CD4-positive, alpha-beta T cell (primary cell): ENCODE measurements around the gene ANKS1B. TPM values are rescaled to one million over a fixed set of nuclear protein-coding genes. Genes with fewer than 3 reads are reported as not detected.

Source experiments
- ATAC-seq: fragments of 200-7000 bp; cut with Tn5 transposase; one replicate; pipeline ENCODE4 v1.10.0; 2022; ENCODE audit warnings: mild to moderate bottlenecking; ENCODE audit not compliant: poor library complexity
- CTCF ChIA-PET: fragments of 350-600 bp; sonication (Branson Sonifier 250); formaldehyde crosslinking; loops from one replicate; lab custom pipeline; 2021; ENCODE audit warnings: antibody characterized with exemption, inconsistent platforms; lab: Charles Lee
- POLR2A ChIA-PET: fragments of 350-600 bp; sonication (Branson Sonifier 250); formaldehyde crosslinking; loops from one replicate; lab custom pipeline; 2021; ENCODE audit warnings: antibody characterized with exemption, inconsistent platforms; lab: Charles Lee
- DNase-seq, 14 experiments: peaks; one replicate each; pipeline ENCODE4 v3.0.0-alpha.2; 2013 to 2020; ENCODE audit warnings: mixed read lengths in 2 of 14
- H3K27ac ChIP-seq, 2 donors: one replicate each; pipeline versions ENCODE4 v1.5.1 to v1.7.0; 2013; ENCODE audit warnings: low read length in 2 of 2, low read depth in 1 of 2, mild to moderate bottlenecking in 1 of 2
- H3K27me3 ChIP-seq, 2 experiments: 1 replicate in 1 of 2; 2 replicates in 1 of 2; pipeline versions ENCODE4 v1.6.1 to v1.7.0; 2013; ENCODE audit warnings: low read length in 2 of 2, control low read depth in 1 of 2, mild to moderate bottlenecking in 1 of 2, moderate library complexity in 1 of 2; ENCODE audit not compliant: insufficient read depth in 2 of 2, control insufficient read depth in 1 of 2
- H3K36me3 ChIP-seq: one replicate; pipeline ENCODE4 v1.6.1; 2013; ENCODE audit warnings: low read length, control low read depth; ENCODE audit not compliant: insufficient read depth
- H3K4me1 ChIP-seq: one replicate; pipeline ENCODE4 v1.6.1; 2013; ENCODE audit warnings: low read length, control low read depth; ENCODE audit not compliant: insufficient read depth
- H3K4me3 ChIP-seq: one replicate; pipeline ENCODE4 v1.5.1; 2013; ENCODE audit warnings: mild to moderate bottlenecking, low read length, moderate library complexity
- H3K9me3 ChIP-seq, 2 experiments: 1 replicate in 1 of 2; 2 replicates in 1 of 2; pipeline versions ENCODE4 v1.6.1 to v1.7.0; 2013; ENCODE audit warnings: low read length in 2 of 2, mild to moderate bottlenecking in 2 of 2, control low read depth in 1 of 2, moderate library complexity in 1 of 2; ENCODE audit not compliant: control insufficient read depth in 1 of 2, insufficient read depth in 1 of 2
- H3K27ac Mint-ChIP-seq: one replicate; pipeline ENCODE4 v1.8.0; 2020; ENCODE audit warnings: mixed read lengths
- H3K27me3 Mint-ChIP-seq: one replicate; pipeline ENCODE4 v1.8.0; 2021; ENCODE audit warnings: mixed read lengths
- H3K36me3 Mint-ChIP-seq: one replicate; pipeline ENCODE4 v1.8.0; 2021; ENCODE audit warnings: low read depth, mixed read lengths
- H3K4me1 Mint-ChIP-seq: one replicate; pipeline ENCODE4 v1.8.0; 2021; ENCODE audit warnings: low read depth, mixed read lengths
- H3K4me3 Mint-ChIP-seq: one replicate; pipeline ENCODE4 v1.8.0; 2020; ENCODE audit warnings: mild to moderate bottlenecking, mixed read lengths
- H3K9me3 Mint-ChIP-seq: one replicate; pipeline ENCODE4 v1.8.0; 2020; ENCODE audit warnings: mixed read lengths
- CTCF ChIP-seq: fragments of 200-600 bp; IDR thresholded peaks from one replicate; pipeline ENCODE4 v1.8.0; 2022; ENCODE audit warnings: antibody characterized with exemption, mild to moderate bottlenecking
- intact Hi-C, 2 experiments: fragments of 100-400 bp; cut with DNase I in 1 of 2; cut with micrococcal nuclease in 1 of 2; formaldehyde crosslinking; loops; one replicate each; pipeline versions ENCODE4 v1.15.1 to v1.9.0; 2023 to 2025; cut with DNase I, micrococcal nuclease
- total RNA-seq, 174 experiments: library from RNA in 2 of 174; stranded (reverse) in 2 of 174; gene quantifications; one replicate each; pipeline ENCODE4 v1.2.3 and lab custom pipeline; 2021 to 2026

Gene ANKS1B
- total RNA-seq, 2 experiments from 2014 or later, result 0.16 to 1.1 TPM

GRCh38 chr12:99282086-99282485 lies 702.6 kb downstream of the ANKS1B start:
- Histone ChIP-seq H3K9me3 (no peaks in the 10 kb centered on the region), H3K4me1 (no peaks in the 10 kb centered on the region), H3K36me3 (no peaks in the 10 kb centered on the region), H3K27ac (no peak overlapping the region), H3K4me3 (no peak overlapping the region), H3K27me3 (no peaks in the 10 kb centered on the region)
- ChIA-PET POLR2A (no interaction called here), CTCF (no interaction called here)
- DNase-seq (no peak), ATAC-seq (no peak)
- Mint-ChIP-seq H3K36me3 (no peaks in the 10 kb centered on the region), H3K4me1 (no peaks in the 10 kb centered on the region), H3K27ac (no peak overlapping the region), H3K27me3 (no peaks in the 10 kb centered on the region), H3K4me3 (no peak overlapping the region), H3K9me3 (peaks cover 4% of the 10 kb centered on the region)
- intact Hi-C loops, result no loop called here
- no peak for TF ChIP-seq CTCF

DNA sequence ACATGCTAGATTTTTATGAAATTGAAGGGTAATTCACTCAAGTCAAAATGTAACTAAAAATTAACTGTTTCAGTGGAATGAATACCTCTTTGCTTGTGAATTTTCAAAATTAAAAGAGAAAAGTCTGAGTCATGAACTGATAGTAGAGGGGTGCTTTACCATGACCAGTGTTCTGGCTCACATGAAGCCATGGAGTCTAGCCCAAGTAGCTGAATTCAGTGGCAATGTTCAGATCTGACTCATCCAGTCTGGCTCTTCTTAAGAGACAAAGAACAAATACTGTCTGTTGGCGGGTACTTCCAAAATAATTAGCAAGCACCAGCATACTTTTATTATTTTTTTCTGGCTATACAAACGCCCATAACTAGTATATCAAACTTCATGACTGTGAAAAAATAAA lies 703.5 kb downstream of the ANKS1B start:
- H3K27me3 ChIP-seq, result no peaks in the 10 kb centered on the region
- CTCF ChIA-PET, result no interaction called here
- no peaks in the 10 kb centered on the region for H3K36me3 ChIP-seq
- Mint-ChIP-seq H3K4me3 (no peak overlapping the region), H3K36me3 (no peaks in the 10 kb centered on the region), H3K27ac (no peak overlapping the region), H3K27me3 (no peaks in the 10 kb centered on the region), H3K9me3 (peaks cover 5% of the 10 kb centered on the region), H3K4me1 (no peaks in the 10 kb centered on the region)
- POLR2A ChIA-PET, result no interaction called here
- no peak overlapping the region for H3K27ac ChIP-seq
- H3K9me3 ChIP-seq, result no peaks in the 10 kb centered on the region
- no peak for TF ChIP-seq CTCF
- intact Hi-C loops, result no loop called here
- no peak for ATAC-seq
- no peak for DNase-seq
- H3K4me3 ChIP-seq, result no peak overlapping the region
- H3K4me1 ChIP-seq, result no peaks in the 10 kb centered on the region

DNA sequence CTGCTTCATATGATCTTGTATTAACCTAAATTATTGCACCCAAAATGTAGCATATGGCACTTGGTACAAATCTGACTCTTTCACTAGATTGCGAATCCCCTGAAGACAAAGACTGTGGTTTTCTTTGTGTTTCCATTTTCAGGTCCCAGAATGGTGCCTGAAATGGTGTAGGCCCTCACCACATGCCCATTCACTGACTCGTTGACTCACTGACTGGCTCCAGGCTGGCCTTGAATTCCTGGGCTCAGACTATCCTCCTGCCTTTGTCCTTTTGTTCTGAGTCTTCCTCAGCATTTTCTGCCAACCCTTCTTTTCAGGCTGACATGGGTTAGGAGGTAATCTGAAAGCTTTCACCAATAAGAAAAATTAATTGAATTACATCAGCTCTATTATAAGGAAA lies 705.8 kb downstream of the ANKS1B start:
- Histone ChIP-seq H3K27me3 (no peaks in the 10 kb centered on the region), H3K36me3 (no peaks in the 10 kb centered on the region), H3K27ac (no peak overlapping the region), H3K4me1 (no peaks in the 10 kb centered on the region), H3K9me3 (no peaks in the 10 kb centered on the region), H3K4me3 (no peak overlapping the region)
- Mint-ChIP-seq H3K27me3 (no peaks in the 10 kb centered on the region), H3K27ac (no peak overlapping the region), H3K4me3 (no peak overlapping the region), H3K36me3 (no peaks in the 10 kb centered on the region), H3K9me3 (peaks cover 9% of the 10 kb centered on the region), H3K4me1 (no peaks in the 10 kb centered on the region)
- POLR2A ChIA-PET, result interaction anchor here (0.6 kb wide), 1 partner anchor 44 kb away, joined by 4 read pairs; no protein-coding TSS in a partner anchor
- intact Hi-C loops, result no loop called here
- no peak for ATAC-seq
- no peak for TF ChIP-seq CTCF
- CTCF ChIA-PET, result no interaction called here
- DNase-seq, result no peak
